ENCODE results near the gene NBPF4. TPM values are rescaled to one million over a fixed set of nuclear protein-coding genes. Genes with fewer than 3 reads are reported as not detected.

Gene NBPF4
- total and polyA plus RNA-seq, 5 experiments from 2014 or later, result not detected

GRCh38 chr1:108201687-108202086 is 42.2 kb downstream of the NBPF4 start:
- Mint-ChIP-seq H3K4me1 (peaks cover 6 to 41% (median 31%) of the 10 kb centered on the region in 4 donors), H3K27ac (peak overlapping the region in 1 of 10 donors; percentile 90), H3K9me3 (peaks cover 0 to 6% (median 0%) of the 10 kb centered on the region in 9 donors), H3K4me3 (peak overlapping the region in 1 of 10 donors; percentile 88), H3K36me3 (no peaks in the 10 kb centered on the region), H3K27me3 (peaks cover 0 to 8% (median 2%) of the 10 kb centered on the region in 5 donors)
- no peak for DNase-seq
- ATAC-seq, result no peak
- POLR2A ChIA-PET, result interaction anchor here (0.7 kb wide), 1 partner anchor 634 kb away, joined by 5 read pairs; no protein-coding TSS in a partner anchor

- Mint-ChIP-seq H3K36me3 (peaks cover 0 to 1% (median 0%) of the 10 kb centered on the region in 3 donors), H3K4me1 (peaks cover 6 to 41% (median 31%) of the 10 kb centered on the region in 4 donors), H3K4me3 (peak overlapping the region; percentile 82 to 94 (median 91)), H3K9me3 (peaks cover 0 to 6% (median 0%) of the 10 kb centered on the region in 9 donors), H3K27me3 (peaks cover 0 to 4% (median 0%) of the 10 kb centered on the region in 5 donors), H3K27ac (peak overlapping the region; percentile 65 to 92 (median 82))
- POLR2A ChIA-PET, result interaction anchor here (0.9 to 2.3 kb wide), 8 partner anchors 9 to 899 kb away, joined by 3 to 10 read pairs (median 5); partner anchors contain the start of genes EEIG2, HENMT1 and PRPF38B
- peak; percentile 7 to 65 (median 30) for DNase-seq
- ATAC-seq, result peak; percentile 65 to 70
Measured at GRCh38 chr1:108200687-108201051, 43.2 kb downstream of the NBPF4 start.

- ATAC-seq (peak; percentile 93 to 94), DNase-seq (peak; percentile 52 to 83 (median 62))
- POLR2A ChIA-PET, result interaction anchor here (0.9 to 2.3 kb wide), 8 partner anchors 9 to 900 kb away, joined by 3 to 10 read pairs (median 5); partner anchors contain the start of genes EEIG2, HENMT1 and PRPF38B
- Mint-ChIP-seq H3K36me3 (peaks cover 0 to 7% (median 3%) of the 10 kb centered on the region in 3 donors), H3K4me3 (peak within 1 kb of the TSS; percentile 83 to 94 (median 91)), H3K4me1 (peaks cover 6 to 41% (median 31%) of the 10 kb centered on the region in 4 donors), H3K27me3 (peaks cover 0 to 2% (median 0%) of the 10 kb centered on the region in 5 donors), H3K27ac (peak within 1 kb of the TSS; percentile 66 to 94 (median 86)), H3K9me3 (peaks cover 0 to 8% (median 0%) of the 10 kb centered on the region in 9 donors)
Measured at GRCh38 chr1:108199781-108200686, 43.8 kb downstream of the NBPF4 start, which contains the start of gene SLC25A24. Gene SLC25A24, minus strand, starts transcription at chr1:108200343. Its CDS starts 205 bp downstream, at chr1:108200138.

DNA sequence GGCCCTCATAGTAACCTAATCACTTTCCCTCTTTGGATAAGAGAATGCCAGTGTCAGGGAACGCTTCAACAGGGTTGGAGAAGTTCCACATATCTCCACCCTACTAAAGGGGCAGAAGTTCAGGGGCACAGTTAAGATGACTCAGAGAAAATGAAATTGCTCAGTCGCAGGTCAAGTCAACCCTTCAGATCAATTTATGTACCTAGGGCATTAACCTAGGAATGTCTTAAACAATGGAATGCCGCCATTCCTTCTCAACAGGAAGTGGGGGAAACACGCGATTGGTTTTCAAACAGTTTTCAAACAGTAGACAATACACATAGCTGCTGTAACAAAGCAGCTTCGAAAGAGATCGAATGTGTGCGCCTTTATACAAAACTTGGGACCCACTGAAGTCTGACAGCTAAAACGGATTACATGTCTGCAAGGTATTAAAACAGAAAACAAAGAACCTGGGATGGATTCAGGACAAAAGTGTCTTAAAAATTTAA is 44.6 kb downstream of the NBPF4 start:
- Mint-ChIP-seq H3K27me3 (no peaks in the 10 kb centered on the region), H3K4me1 (peaks cover 6 to 41% (median 31%) of the 10 kb centered on the region in 4 donors), H3K36me3 (peaks cover 0 to 14% (median 8%) of the 10 kb centered on the region in 3 donors), H3K4me3 (peak overlapping the region; percentile 83 to 94 (median 90)), H3K27ac (peak overlapping the region; percentile 43 to 94 (median 84)), H3K9me3 (peaks cover 0 to 12% (median 0%) of the 10 kb centered on the region in 9 donors)
- no peak for ATAC-seq
- POLR2A ChIA-PET, result interaction anchor here (1.4 to 2.3 kb wide), 3 partner anchors 360 to 462 kb away, joined by 6 to 9 read pairs (median 8); partner anchors contain the start of genes EEIG2 and HENMT1
- no peak for DNase-seq

DNA sequence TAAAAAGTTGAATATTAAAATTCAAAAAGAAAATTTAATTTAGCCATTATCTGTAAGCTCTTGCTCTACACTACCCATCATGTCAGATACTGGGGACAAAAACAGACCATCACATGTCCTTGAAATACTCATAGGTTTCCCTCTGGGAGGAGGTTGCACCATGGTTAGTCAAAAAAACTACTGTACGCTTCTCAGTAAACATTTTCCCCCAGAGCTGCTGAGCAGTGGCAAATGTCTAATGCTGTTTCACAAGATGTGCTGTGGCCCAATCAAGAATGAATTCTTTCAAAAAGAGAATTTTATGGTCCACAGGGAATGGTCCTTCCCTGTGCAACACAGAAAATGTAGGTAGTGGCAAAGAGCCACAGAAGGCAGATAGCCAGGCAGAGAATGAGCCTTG is 49.8 kb downstream of the NBPF4 start:
- ATAC-seq (no peak), DNase-seq (no peak)
- Mint-ChIP-seq H3K27me3 (no peaks in the 10 kb centered on the region), H3K27ac (no peak overlapping the region), H3K4me1 (peaks cover 7 to 20% (median 18%) of the 10 kb centered on the region in 4 donors), H3K9me3 (peaks cover 0 to 20% (median 10%) of the 10 kb centered on the region in 9 donors), H3K4me3 (no peak overlapping the region), H3K36me3 (peaks cover 10 to 31% (median 20%) of the 10 kb centered on the region in 3 donors)
- POLR2A ChIA-PET, result no interaction called here

GRCh38 chr1:108193333-108193732 is 50.5 kb downstream of the NBPF4 start:
- Mint-ChIP-seq H3K9me3 (peaks cover 0 to 20% (median 10%) of the 10 kb centered on the region in 9 donors), H3K27me3 (no peaks in the 10 kb centered on the region), H3K4me1 (peaks cover 3 to 13% (median 10%) of the 10 kb centered on the region in 4 donors), H3K4me3 (no peak overlapping the region), H3K27ac (no peak overlapping the region), H3K36me3 (peaks cover 17 to 38% (median 20%) of the 10 kb centered on the region in 3 donors)
- no peak for ATAC-seq
- POLR2A ChIA-PET, result no interaction called here
- no peak for DNase-seq

GRCh38 chr1:108192581-108192980 is 51.3 kb downstream of the NBPF4 start:
- DNase-seq, result no peak
- Mint-ChIP-seq H3K9me3 (peaks cover 2 to 26% (median 12%) of the 10 kb centered on the region in 9 donors), H3K36me3 (peaks cover 20 to 44% (median 21%) of the 10 kb centered on the region in 3 donors), H3K27me3 (no peaks in the 10 kb centered on the region), H3K27ac (no peak overlapping the region), H3K4me1 (peaks cover 3 to 5% (median 3%) of the 10 kb centered on the region in 4 donors), H3K4me3 (no peak overlapping the region)
- no peak for ATAC-seq
- POLR2A ChIA-PET, result no interaction called here

GRCh38 chr1:108190686-108191416 is 53.0 kb downstream of the NBPF4 start:
- Mint-ChIP-seq H3K9me3 (peaks cover 2 to 27% (median 12%) of the 10 kb centered on the region in 9 donors), H3K4me1 (peaks cover 0 to 3% (median 0%) of the 10 kb centered on the region in 4 donors), H3K36me3 (peaks cover 21 to 46% (median 25%) of the 10 kb centered on the region in 3 donors), H3K4me3 (no peak overlapping the region), H3K27me3 (no peaks in the 10 kb centered on the region), H3K27ac (no peak overlapping the region)
- DNase-seq (no peak), ATAC-seq (no peak)
- POLR2A ChIA-PET, result no interaction called here

- POLR2A ChIA-PET, result no interaction called here
- H3K27me3 Mint-ChIP-seq, result no peaks in the 10 kb centered on the region
Measured at GRCh38 chr1:108190001-108190634, 53.8 kb downstream of the NBPF4 start.

GRCh38 chr1:108188801-108189200 is 55.1 kb downstream of the NBPF4 start:
- DNase-seq (no peak), ATAC-seq (no peak)
- peaks cover 2 to 27% (median 12%) of the 10 kb centered on the region in 9 donors for H3K9me3 Mint-ChIP-seq
- no peaks in the 10 kb centered on the region for H3K4me1 Mint-ChIP-seq
- H3K36me3 Mint-ChIP-seq, result peaks cover 21 to 45% (median 32%) of the 10 kb centered on the region in 3 donors
- no peaks in the 10 kb centered on the region for H3K27me3 Mint-ChIP-seq
- POLR2A ChIA-PET, result no interaction called here
- H3K4me3 Mint-ChIP-seq, result no peak overlapping the region
- no peak overlapping the region for H3K27ac Mint-ChIP-seq

More at GRCh38 chr1:108190001-108190634, 53.8 kb downstream of the NBPF4 start:
- H3K27ac Mint-ChIP-seq, result no peak overlapping the region
- DNase-seq, result no peak
- H3K4me3 Mint-ChIP-seq, result no peak overlapping the region
- ATAC-seq, result no peak
- peaks cover 0 to 3% (median 0%) of the 10 kb centered on the region in 4 donors for H3K4me1 Mint-ChIP-seq
- peaks cover 2 to 27% (median 12%) of the 10 kb centered on the region in 9 donors for H3K9me3 Mint-ChIP-seq
- H3K36me3 Mint-ChIP-seq, result peaks cover 21 to 41% (median 28%) of the 10 kb centered on the region in 3 donors

- ATAC-seq, result no peak
- no peak for DNase-seq
- peaks cover 0 to 5% (median 2%) of the 10 kb centered on the region in 4 donors for H3K4me1 Mint-ChIP-seq
- H3K27ac Mint-ChIP-seq, result peak overlapping the region in 2 of 10 donors; percentile 9 to 58
- H3K4me3 Mint-ChIP-seq, result no peak overlapping the region
- H3K9me3 Mint-ChIP-seq, result peaks cover 0 to 7% (median 5%) of the 10 kb centered on the region in 9 donors
- POLR2A ChIA-PET, result no interaction called here
- no peaks in the 10 kb centered on the region for H3K27me3 Mint-ChIP-seq
- peaks cover 22 to 63% (median 48%) of the 10 kb centered on the region in 3 donors for H3K36me3 Mint-ChIP-seq
Measured at GRCh38 chr1:108182959-108183700, 60.7 kb downstream of the NBPF4 start.
